Body of pancreas (tissue), 4 donors: ENCODE results near the gene SCGB1C2.
A peak's percentile ranks its signal among the peaks of the same experiment; 100 is the strongest.

Experiments used
- CTCF ChIP-seq, 7 experiments: fragments of 450-650 bp in 4 of 7; fragments of 200-600 bp in 3 of 7; sonication (generic) in 3 of 7; IDR thresholded peaks; one replicate each; pipeline ENCODE4 v1.5.1; 2016 to 2019; ENCODE audit warnings: antibody characterized with exemption in 7 of 7
- POLR2A ChIP-seq, 3 donors: fragments of 450-650 bp; IDR thresholded peaks; one replicate each; pipeline ENCODE4 v1.6.1; 2016; ENCODE audit warnings: antibody characterized with exemption in 3 of 3, mild to moderate bottlenecking in 2 of 3

GRCh38 chr17:180381-181244 lies 43.2 kb downstream of the SCGB1C2 start:
- no peak for TF ChIP-seq CTCF (IDR thresholded peaks at IDR 0.05)
- TF ChIP-seq POLR2A (IDR thresholded peaks at IDR 0.05) = peak; percentile 9 to 15 (median 10)
